ENCODE data around the gene ZNF454.

DNA sequence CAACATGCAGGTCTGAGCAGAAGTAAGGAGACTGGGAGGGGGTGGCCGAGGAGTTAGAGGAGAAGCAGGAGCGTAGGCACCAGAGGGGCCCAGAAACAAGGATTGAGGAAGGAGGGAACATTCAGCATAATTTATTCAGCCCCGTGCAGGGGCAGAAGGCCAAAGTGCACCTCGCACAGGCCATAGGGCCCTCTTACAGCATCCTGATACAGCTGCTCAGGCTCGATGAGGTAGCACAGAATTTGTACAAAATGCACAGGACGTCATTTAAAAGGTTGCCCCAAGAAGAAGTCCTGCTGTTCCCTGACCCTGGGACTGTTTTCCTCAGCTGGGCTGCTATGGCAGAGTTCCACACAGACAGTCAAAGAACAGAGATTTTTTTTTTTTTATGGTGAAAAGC, 56.2 kb downstream of the ZNF454 start:
- TF ChIP-seq, protein P1, sequence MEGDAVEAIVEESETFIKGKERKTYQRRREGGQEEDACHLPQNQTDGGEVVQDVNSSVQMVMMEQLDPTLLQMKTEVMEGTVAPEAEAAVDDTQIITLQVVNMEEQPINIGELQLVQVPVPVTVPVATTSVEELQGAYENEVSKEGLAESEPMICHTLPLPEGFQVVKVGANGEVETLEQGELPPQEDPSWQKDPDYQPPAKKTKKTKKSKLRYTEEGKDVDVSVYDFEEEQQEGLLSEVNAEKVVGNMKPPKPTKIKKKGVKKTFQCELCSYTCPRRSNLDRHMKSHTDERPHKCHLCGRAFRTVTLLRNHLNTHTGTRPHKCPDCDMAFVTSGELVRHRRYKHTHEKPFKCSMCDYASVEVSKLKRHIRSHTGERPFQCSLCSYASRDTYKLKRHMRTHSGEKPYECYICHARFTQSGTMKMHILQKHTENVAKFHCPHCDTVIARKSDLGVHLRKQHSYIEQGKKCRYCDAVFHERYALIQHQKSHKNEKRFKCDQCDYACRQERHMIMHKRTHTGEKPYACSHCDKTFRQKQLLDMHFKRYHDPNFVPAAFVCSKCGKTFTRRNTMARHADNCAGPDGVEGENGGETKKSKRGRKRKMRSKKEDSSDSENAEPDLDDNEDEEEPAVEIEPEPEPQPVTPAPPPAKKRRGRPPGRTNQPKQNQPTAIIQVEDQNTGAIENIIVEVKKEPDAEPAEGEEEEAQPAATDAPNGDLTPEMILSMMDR (conservative IDR thresholded peaks at IDR 0.05; ENCODE audit: low read length), result no peak
- TF ChIP-seq EZH2phosphoT487 (IDR thresholded peaks at IDR 0.05; ENCODE audit: borderline replicate concordance), result no peak

Data from Loucy (cell line).